Stimulated activated memory B cell treated with anti-CD40 and anti-IgM and Interleukin-4, amounts not matched to agents 10 μg/mL and 1 μg/mL and 100 μg/mL, for 72 hours (primary cell): ENCODE results near the gene CREB5.
A peak's percentile ranks its signal among the peaks of the same experiment; 100 is the strongest.
"Not testable (repeated sequence)": the region's sequence is repeated elsewhere in the genome, so short reads cannot be mapped to it uniquely, and the experiment has no call there.

ENCODE experiments used
- ATAC-seq: fragments of 150-1000 bp; cut with Tn5 transposase; 2 replicates; pipeline ENCODE4 v1.10.0; 2021
- H3K27ac Mint-ChIP-seq: one replicate; pipeline ENCODE4 v1.8.0; 2022; ENCODE audit warnings: mild to moderate bottlenecking, mixed read lengths
- H3K27me3 Mint-ChIP-seq: one replicate; pipeline ENCODE4 v1.8.0; 2022; ENCODE audit warnings: mixed read lengths
- H3K36me3 Mint-ChIP-seq: one replicate; pipeline ENCODE4 v1.8.0; 2022; ENCODE audit warnings: mixed read lengths
- H3K4me1 Mint-ChIP-seq: one replicate; pipeline ENCODE4 v1.8.0; 2022; ENCODE audit warnings: mixed read lengths
- H3K4me3 Mint-ChIP-seq: one replicate; pipeline ENCODE4 v1.8.0; 2022; ENCODE audit warnings: mild to moderate bottlenecking, moderate library complexity, mixed read lengths
- H3K9me3 Mint-ChIP-seq: one replicate; pipeline ENCODE4 v1.8.0; 2022; ENCODE audit warnings: mixed read lengths

The CREB5 gene

GRCh38 chr7:28395404-28395803 lies 16.9 kb upstream of the CREB5 start:
- no peak for ATAC-seq
- Mint-ChIP-seq H3K36me3 (no peaks in the 10 kb centered on the region), H3K27ac (no peak overlapping the region), H3K4me3 (no peak overlapping the region), H3K27me3 (peaks cover 34% of the 10 kb centered on the region), H3K9me3 (no peaks in the 10 kb centered on the region), H3K4me1 (no peaks in the 10 kb centered on the region)

GRCh38 chr7:28395831-28396230 lies 16.5 kb upstream of the CREB5 start:
- Mint-ChIP-seq H3K36me3 (no peaks in the 10 kb centered on the region), H3K9me3 (no peaks in the 10 kb centered on the region), H3K4me1 (no peaks in the 10 kb centered on the region), H3K27me3 (peaks cover 34% of the 10 kb centered on the region), H3K4me3 (no peak overlapping the region), H3K27ac (no peak overlapping the region)
- no peak for ATAC-seq

GRCh38 chr7:28397141-28397540 lies 15.2 kb upstream of the CREB5 start:
- no peak overlapping the region for H3K27ac Mint-ChIP-seq
- H3K36me3 Mint-ChIP-seq, result no peaks in the 10 kb centered on the region
- no peak overlapping the region for H3K4me3 Mint-ChIP-seq
- H3K4me1 Mint-ChIP-seq, result no peaks in the 10 kb centered on the region
- peaks cover 23% of the 10 kb centered on the region for H3K27me3 Mint-ChIP-seq
- H3K9me3 Mint-ChIP-seq, result no peaks in the 10 kb centered on the region
- no peak for ATAC-seq

GRCh38 chr7:28400838-28401360 lies 11.4 kb upstream of the CREB5 start:
- H3K4me1 Mint-ChIP-seq, result no peaks in the 10 kb centered on the region

DNA sequence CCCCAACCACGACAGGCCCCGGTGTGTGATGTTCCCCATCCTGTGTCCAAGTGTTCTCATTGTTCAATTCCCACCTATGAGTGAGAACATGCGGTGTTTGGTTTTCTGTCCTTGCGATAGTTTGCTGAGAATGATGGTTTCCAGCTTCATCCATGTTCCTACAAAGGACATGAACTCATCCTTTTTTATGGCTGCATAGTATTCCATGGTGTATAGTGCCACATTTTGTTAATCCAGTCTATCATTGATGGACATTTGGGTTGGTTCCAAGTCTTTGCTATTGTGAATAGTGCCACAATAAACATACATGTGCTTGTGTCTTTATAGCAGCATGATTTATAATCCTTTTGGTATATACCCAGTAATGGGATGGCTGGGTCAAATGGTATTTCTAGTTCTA lies 10.8 kb upstream of the CREB5 start:
- not testable (repeated sequence) for H3K36me3 Mint-ChIP-seq, H3K4me3 Mint-ChIP-seq, H3K9me3 Mint-ChIP-seq, H3K4me1 Mint-ChIP-seq, H3K27ac Mint-ChIP-seq, H3K27me3 Mint-ChIP-seq, ATAC-seq

More at GRCh38 chr7:28400838-28401360, 11.4 kb upstream of the CREB5 start:
- H3K27me3 Mint-ChIP-seq, result no peaks in the 10 kb centered on the region
- H3K9me3 Mint-ChIP-seq, result peaks cover 3% of the 10 kb centered on the region
- no peak for ATAC-seq
- H3K4me3 Mint-ChIP-seq, result no peak overlapping the region
- no peak overlapping the region for H3K27ac Mint-ChIP-seq
- H3K36me3 Mint-ChIP-seq, result no peaks in the 10 kb centered on the region

DNA sequence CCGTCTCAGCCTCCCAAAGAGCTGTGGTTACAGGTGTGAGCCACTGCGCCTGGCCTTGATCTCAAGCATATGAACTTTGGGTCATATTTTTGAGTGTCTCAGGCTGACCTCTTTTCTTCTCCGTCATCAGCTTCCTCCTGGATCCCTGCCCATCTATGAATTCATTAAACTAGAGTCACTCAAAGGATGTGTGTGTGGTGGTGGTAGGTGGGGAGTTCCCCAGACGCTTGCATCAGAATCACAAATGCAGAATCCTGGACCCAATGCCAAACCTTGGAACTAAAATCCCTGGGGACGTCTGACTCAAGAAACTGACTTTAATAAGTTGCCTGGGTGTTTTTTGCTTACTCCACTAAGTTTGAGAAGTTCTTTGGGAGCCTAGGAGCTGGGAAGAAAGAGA lies 6.7 kb upstream of the CREB5 start:
- H3K9me3 Mint-ChIP-seq, result peaks cover 3% of the 10 kb centered on the region
- H3K36me3 Mint-ChIP-seq, result no peaks in the 10 kb centered on the region
- no peak overlapping the region for H3K4me3 Mint-ChIP-seq
- no peak overlapping the region for H3K27ac Mint-ChIP-seq
- ATAC-seq, result no peak
- peaks cover 22% of the 10 kb centered on the region for H3K4me1 Mint-ChIP-seq
- H3K27me3 Mint-ChIP-seq, result peaks cover 35% of the 10 kb centered on the region

- peaks cover 27% of the 10 kb centered on the region for H3K4me1 Mint-ChIP-seq
- H3K27me3 Mint-ChIP-seq, result peaks cover 40% of the 10 kb centered on the region
- H3K36me3 Mint-ChIP-seq, result no peaks in the 10 kb centered on the region
- no peak overlapping the region for H3K27ac Mint-ChIP-seq
- H3K4me3 Mint-ChIP-seq, result no peak overlapping the region
- H3K9me3 Mint-ChIP-seq, result peaks cover 3% of the 10 kb centered on the region
- no peak for ATAC-seq
Measured at GRCh38 chr7:28406192-28406591, 6.1 kb upstream of the CREB5 start.

- H3K27ac Mint-ChIP-seq, result no peak overlapping the region
- H3K4me3 Mint-ChIP-seq, result no peak overlapping the region
- peaks cover 50% of the 10 kb centered on the region for H3K27me3 Mint-ChIP-seq
- H3K36me3 Mint-ChIP-seq, result no peaks in the 10 kb centered on the region
- H3K4me1 Mint-ChIP-seq, result peaks cover 28% of the 10 kb centered on the region
- H3K9me3 Mint-ChIP-seq, result peaks cover 3% of the 10 kb centered on the region
- ATAC-seq, result no peak
Measured at GRCh38 chr7:28407651-28408050, 4.7 kb upstream of the CREB5 start.

DNA sequence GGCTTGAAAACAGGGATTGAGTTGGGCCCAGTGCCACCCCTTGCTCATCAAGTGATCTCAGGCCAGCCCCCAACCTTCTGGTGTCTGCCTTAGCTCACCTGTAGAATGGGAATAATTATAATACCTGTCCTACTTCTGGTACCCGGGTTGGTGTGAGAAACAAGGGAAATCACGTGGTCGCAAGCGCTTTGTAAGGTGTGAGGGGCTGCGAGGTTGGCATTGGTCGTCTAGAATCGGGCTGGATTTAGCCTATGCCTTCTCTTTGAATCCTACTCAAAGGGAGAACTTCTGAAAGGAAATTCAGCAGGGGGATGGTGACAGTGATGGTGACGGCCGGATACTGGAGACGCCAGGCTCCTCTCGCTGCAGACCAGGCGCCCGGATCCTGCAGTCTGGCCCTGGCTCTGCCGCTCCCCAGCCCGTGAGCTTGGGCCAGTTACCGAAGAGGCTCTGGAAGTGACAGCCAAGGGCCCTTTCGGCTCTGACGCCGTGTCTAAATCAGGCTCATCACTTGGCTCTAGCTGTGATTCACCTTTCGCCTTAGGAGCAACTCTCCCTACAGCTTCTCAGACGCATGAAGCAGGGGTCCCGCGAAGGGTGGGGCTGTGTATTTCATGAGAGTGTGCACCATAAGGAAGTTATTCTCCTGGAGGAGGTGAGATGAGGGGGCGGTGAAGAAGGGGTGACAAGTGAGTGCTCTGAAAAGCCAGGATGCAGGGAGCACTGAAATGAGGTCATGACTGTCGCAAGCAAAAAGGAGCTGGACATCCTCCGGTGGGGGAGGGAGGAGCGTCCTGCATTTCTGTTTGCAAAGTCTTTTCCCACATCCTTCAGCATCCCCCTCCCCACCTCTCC lies 4.0 kb upstream of the CREB5 start:
- peak overlapping the region; percentile 53 for H3K4me3 Mint-ChIP-seq
- ATAC-seq, result no peak
- H3K36me3 Mint-ChIP-seq, result no peaks in the 10 kb centered on the region
- H3K9me3 Mint-ChIP-seq, result peaks cover 3% of the 10 kb centered on the region
- H3K4me1 Mint-ChIP-seq, result peaks cover 28% of the 10 kb centered on the region
- peak overlapping the region; percentile 75 for H3K27ac Mint-ChIP-seq
- peaks cover 57% of the 10 kb centered on the region for H3K27me3 Mint-ChIP-seq

DNA sequence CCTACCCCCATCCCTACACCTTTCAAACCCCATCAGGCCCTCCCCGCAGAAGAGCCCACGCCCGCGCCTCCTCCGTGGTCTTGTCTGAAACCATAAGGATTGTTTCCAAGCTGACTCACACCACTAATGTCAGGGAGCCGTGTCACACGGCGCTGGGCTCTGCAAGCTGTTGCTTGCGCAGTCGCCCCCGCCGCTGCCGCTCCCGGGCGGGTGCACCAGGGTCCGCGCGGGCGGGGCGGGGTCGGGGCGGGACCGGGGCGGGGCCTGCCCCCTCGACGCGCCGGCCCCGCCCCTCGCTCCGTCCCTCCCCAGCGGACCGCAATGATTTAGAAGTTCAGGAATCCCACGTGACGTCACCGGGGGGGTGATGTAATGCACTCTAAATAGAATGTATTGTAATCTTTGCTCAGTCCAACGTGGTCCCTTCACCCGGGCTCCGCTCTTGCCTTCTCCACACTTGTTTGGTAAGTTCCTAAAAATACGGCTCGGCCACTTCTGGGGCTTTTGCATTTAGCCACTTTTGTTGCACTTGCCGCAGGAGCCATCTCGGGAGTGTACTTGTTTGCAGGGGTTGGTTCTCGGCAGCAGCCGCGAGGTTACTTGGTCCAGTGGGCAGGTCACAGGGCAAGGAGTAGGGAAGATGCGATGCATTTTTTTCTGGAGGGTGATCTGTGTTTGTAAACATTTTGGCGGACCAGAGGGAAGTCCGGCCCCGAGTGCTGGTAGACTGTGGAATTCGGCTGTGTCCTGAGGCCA lies 3.2 kb upstream of the CREB5 start:
- no peaks in the 10 kb centered on the region for H3K36me3 Mint-ChIP-seq
- H3K4me1 Mint-ChIP-seq, result peaks cover 28% of the 10 kb centered on the region
- peak; percentile 67 for ATAC-seq
- H3K27ac Mint-ChIP-seq, result peak overlapping the region; percentile 75
- H3K4me3 Mint-ChIP-seq, result peak overlapping the region; percentile 84
- H3K9me3 Mint-ChIP-seq, result peaks cover 3% of the 10 kb centered on the region
- H3K27me3 Mint-ChIP-seq, result peaks cover 65% of the 10 kb centered on the region

DNA sequence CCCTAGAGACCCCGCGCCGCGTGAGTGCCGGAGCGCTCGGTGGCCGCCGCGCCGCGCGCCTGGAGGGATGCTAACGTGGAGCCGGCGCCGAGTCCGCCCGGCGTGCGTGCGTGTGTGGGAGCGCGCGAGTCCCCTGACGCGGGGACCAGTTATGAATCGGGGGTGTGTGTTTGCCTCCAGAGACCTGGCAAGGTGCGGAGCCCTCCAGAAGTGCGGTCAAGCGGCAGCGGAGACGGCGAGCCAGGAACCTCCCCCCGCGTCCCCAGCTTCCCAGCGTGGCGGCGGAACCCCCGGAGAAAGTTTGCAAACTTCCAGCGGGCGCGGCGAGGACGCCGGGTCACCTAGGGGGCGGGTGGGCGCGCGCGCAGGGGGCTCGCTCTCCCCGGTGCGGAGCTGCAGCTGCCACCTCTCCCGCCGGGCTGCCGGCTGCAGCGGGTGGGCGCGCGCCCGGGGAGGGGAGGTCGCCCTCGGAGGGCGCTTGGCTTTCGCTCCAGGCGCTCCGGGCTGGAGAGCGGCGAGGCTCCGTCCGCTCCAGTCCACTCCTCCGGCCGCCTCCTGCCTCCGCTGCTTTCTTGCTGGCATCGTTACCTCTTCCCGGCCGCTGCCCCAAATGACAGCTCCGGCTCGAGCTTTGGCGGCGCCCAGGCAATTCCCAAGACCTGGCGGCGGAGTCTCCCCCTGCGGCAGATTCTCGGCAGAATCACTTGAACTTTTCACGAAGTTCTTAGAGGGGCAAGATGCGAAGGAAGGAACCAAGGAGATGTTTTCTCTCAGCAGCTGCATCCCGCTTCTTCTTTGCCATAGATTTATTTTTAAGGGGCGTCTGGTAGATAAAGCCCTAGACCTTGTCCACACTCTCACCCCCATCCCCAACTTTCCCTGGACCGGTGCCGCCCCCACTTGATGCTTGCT lies 2.3 kb upstream of the CREB5 start:
- ATAC-seq, result peak; percentile 49

GRCh38 chr7:28410628-28411531 lies 1.4 kb upstream of the CREB5 start:
- H3K36me3 Mint-ChIP-seq, result no peaks in the 10 kb centered on the region
- ATAC-seq, result peak; percentile 68
- H3K27me3 Mint-ChIP-seq, result peaks cover 68% of the 10 kb centered on the region
- H3K4me1 Mint-ChIP-seq, result peaks cover 28% of the 10 kb centered on the region
- peak overlapping the region; percentile 71 for H3K4me3 Mint-ChIP-seq
- no peaks in the 10 kb centered on the region for H3K9me3 Mint-ChIP-seq
- H3K27ac Mint-ChIP-seq, result peak overlapping the region; percentile 75

More for the DNA sequence above, 2.3 kb upstream of the CREB5 start:
- H3K4me3 Mint-ChIP-seq, result peak overlapping the region; percentile 84
- peaks cover 28% of the 10 kb centered on the region for H3K4me1 Mint-ChIP-seq
- H3K27me3 Mint-ChIP-seq, result peaks cover 68% of the 10 kb centered on the region
- H3K36me3 Mint-ChIP-seq, result no peaks in the 10 kb centered on the region
- H3K27ac Mint-ChIP-seq, result peak overlapping the region; percentile 75
- H3K9me3 Mint-ChIP-seq, result peaks cover 3% of the 10 kb centered on the region

GRCh38 chr7:28413011-28413410 lies 693 bp downstream of the CREB5 start:
- H3K36me3 Mint-ChIP-seq, result no peaks in the 10 kb centered on the region
- H3K27ac Mint-ChIP-seq, result no peak overlapping the region
- ATAC-seq, result no peak

GRCh38 chr7:28414453-28414852 lies 2.1 kb downstream of the CREB5 start:
- Mint-ChIP-seq H3K9me3 (no peaks in the 10 kb centered on the region), H3K4me1 (peaks cover 15% of the 10 kb centered on the region), H3K36me3 (no peaks in the 10 kb centered on the region), H3K27me3 (peaks cover 67% of the 10 kb centered on the region), H3K4me3 (no peak overlapping the region), H3K27ac (no peak overlapping the region)
- ATAC-seq, result no peak

More at GRCh38 chr7:28413011-28413410, 693 bp downstream of the CREB5 start:
- H3K9me3 Mint-ChIP-seq, result no peaks in the 10 kb centered on the region
- H3K4me1 Mint-ChIP-seq, result peaks cover 28% of the 10 kb centered on the region
- H3K27me3 Mint-ChIP-seq, result peaks cover 80% of the 10 kb centered on the region
- no peak overlapping the region for H3K4me3 Mint-ChIP-seq
